HEK293 (cell line): ENCODE results near the gene PSD2.

Experiments used
- CTCF ChIA-PET: fragments of 350-600 bp; formaldehyde crosslinking; extraction: SDS; loops from one replicate; lab custom pipeline; 2021; ENCODE audit warnings: antibody characterized with exemption; lab: Yijun Ruan, JAX
- POLR2A ChIA-PET: fragments of 300-600 bp; formaldehyde crosslinking; extraction: SDS; loops from one replicate; lab custom pipeline; 2020; ENCODE audit warnings: antibody characterized with exemption, inconsistent platforms; lab: Yijun Ruan, JAX
- H3K27ac ChIP-seq: fragments of 200-500 bp; sonication (Bioruptor generic); 2 replicates; pipeline ENCODE4 v1.5.1; 2014; ENCODE audit warnings: low read depth, low read length, control low read depth, inconsistent platforms; ENCODE audit errors: extremely low read depth
- H3K36me3 ChIP-seq, 2 experiments: fragments of 200-500 bp in 1 of 2; sonication (Bioruptor generic) in 1 of 2; 1 replicate in 1 of 2; 2 replicates in 1 of 2; pipeline ENCODE4 v1.5.1; 2014 to 2017; ENCODE audit warnings: inconsistent platforms in 2 of 2, low read length in 2 of 2; ENCODE audit not compliant: control insufficient read depth in 2 of 2, insufficient read depth in 1 of 2
- H3K4me1 ChIP-seq: fragments of 200-500 bp; sonication (Bioruptor generic); 2 replicates; pipeline ENCODE4 v1.5.1; 2014; ENCODE audit warnings: mild to moderate bottlenecking, low read length, inconsistent platforms; ENCODE audit not compliant: control insufficient read depth, insufficient read depth
- H3K4me3 ChIP-seq: 2 replicates; pipeline ENCODE4 v1.5.1; 2011; ENCODE audit warnings: low read depth, mild to moderate bottlenecking, control low read depth, low read length, moderate library complexity
- H3K9me3 ChIP-seq: fragments of 200-500 bp; sonication (Bioruptor generic); 2 replicates; pipeline ENCODE4 v1.5.1; 2014; ENCODE audit warnings: low read depth, low read length, inconsistent platforms; ENCODE audit not compliant: control insufficient read depth, insufficient read depth
- HOXC10 ChIP-seq: sonication (generic); formaldehyde crosslinking; IDR thresholded peaks from 2 replicates; pipeline ENCODE4 v1.8.1; 2023; ENCODE audit warnings: mild to moderate bottlenecking, missing genetic modification reagents
- OVOL3 ChIP-seq: fragments of 450-650 bp; formaldehyde crosslinking; IDR thresholded peaks from 2 replicates; pipeline ENCODE4 v1.5.1; 2016; ENCODE audit warnings: missing biosample characterization, missing genetic modification characterization
- PRDM10 ChIP-seq: fragments of 450-650 bp; formaldehyde crosslinking; IDR thresholded peaks from 2 replicates; pipeline ENCODE4 v1.5.1; 2016; ENCODE audit warnings: missing biosample characterization, missing genetic modification characterization
- ZBTB21 ChIP-seq: fragments of 450-650 bp; formaldehyde crosslinking; IDR thresholded peaks from 2 replicates; pipeline ENCODE4 v1.5.1; 2017; ENCODE audit warnings: missing biosample characterization, missing genetic modification characterization
- ZNF121 ChIP-seq: fragments of 450-650 bp; formaldehyde crosslinking; IDR thresholded peaks from 2 replicates; pipeline ENCODE4 v1.5.1; 2016; ENCODE audit warnings: missing biosample characterization, missing genetic modification characterization
- ZNF184 ChIP-seq: fragments of 450-650 bp; IDR thresholded peaks from 2 replicates; pipeline ENCODE4 v1.5.1; 2018; ENCODE audit warnings: missing biosample characterization, mild to moderate bottlenecking, missing genetic modification characterization
- ZNF280D ChIP-seq: fragments of 450-650 bp; formaldehyde crosslinking; IDR thresholded peaks from 2 replicates; pipeline ENCODE4 v1.5.1; 2016; ENCODE audit warnings: missing biosample characterization, missing genetic modification characterization
- ZNF449 ChIP-seq: fragments of 450-650 bp; formaldehyde crosslinking; IDR thresholded peaks from 2 replicates; pipeline ENCODE4 v1.5.1; 2017; ENCODE audit warnings: missing biosample characterization, mild to moderate bottlenecking, missing genetic modification characterization, moderate library complexity
- ZNF596 ChIP-seq: fragments of 450-650 bp; IDR thresholded peaks from 2 replicates; pipeline ENCODE4 v1.5.0; 2018; ENCODE audit warnings: missing biosample characterization, mild to moderate bottlenecking, missing genetic modification characterization, moderate library complexity
- ZNF624 ChIP-seq: fragments of 450-650 bp; formaldehyde crosslinking; IDR thresholded peaks from 2 replicates; pipeline ENCODE4 v1.5.1; 2017; ENCODE audit warnings: missing biosample characterization, missing genetic modification characterization
- ZNF660 ChIP-seq: fragments of 450-650 bp; IDR thresholded peaks from 2 replicates; pipeline ENCODE4 v1.5.1; 2018; ENCODE audit warnings: missing biosample characterization, mild to moderate bottlenecking, missing genetic modification characterization
- ZNF670 ChIP-seq: fragments of 450-650 bp; formaldehyde crosslinking; IDR thresholded peaks from 2 replicates; pipeline ENCODE4 v1.5.1; 2016; ENCODE audit warnings: missing biosample characterization, missing genetic modification characterization, low read depth
- ZNF677 ChIP-seq: fragments of 450-650 bp; IDR thresholded peaks from 2 replicates; pipeline ENCODE4 v1.5.0; 2018; ENCODE audit warnings: missing biosample characterization, mild to moderate bottlenecking, missing genetic modification characterization, moderate library complexity
- ZNF776 ChIP-seq: fragments of 450-650 bp; formaldehyde crosslinking; IDR thresholded peaks from 2 replicates; pipeline ENCODE4 v1.5.0; 2017; ENCODE audit warnings: missing biosample characterization, missing genetic modification characterization, borderline replicate concordance
- ZNF792 ChIP-seq: fragments of 450-650 bp; formaldehyde crosslinking; IDR thresholded peaks from 2 replicates; pipeline ENCODE4 v1.5.1; 2016; ENCODE audit warnings: missing biosample characterization, missing genetic modification characterization
- ZSCAN4 ChIP-seq: fragments of 450-650 bp; formaldehyde crosslinking; IDR thresholded peaks from 2 replicates; pipeline ENCODE4 v1.5.1; 2017; ENCODE audit warnings: missing biosample characterization, missing genetic modification characterization
- ZSCAN5A ChIP-seq: fragments of 450-650 bp; formaldehyde crosslinking; IDR thresholded peaks from 2 replicates; pipeline ENCODE4 v1.5.1; 2016; ENCODE audit warnings: missing biosample characterization, missing genetic modification characterization
- TF ChIP-seq, protein P1 (sequence below): fragments of 450-650 bp; formaldehyde crosslinking; IDR thresholded peaks from 2 replicates; pipeline ENCODE4 v1.5.1; 2017; ENCODE audit warnings: missing biosample characterization, missing genetic modification characterization
- TF ChIP-seq, protein P2 (sequence below): fragments of 450-650 bp; formaldehyde crosslinking; IDR thresholded peaks from 2 replicates; pipeline ENCODE4 v1.5.1; 2016; ENCODE audit warnings: missing biosample characterization, missing genetic modification characterization, borderline replicate concordance

PSD2 gene

DNA sequence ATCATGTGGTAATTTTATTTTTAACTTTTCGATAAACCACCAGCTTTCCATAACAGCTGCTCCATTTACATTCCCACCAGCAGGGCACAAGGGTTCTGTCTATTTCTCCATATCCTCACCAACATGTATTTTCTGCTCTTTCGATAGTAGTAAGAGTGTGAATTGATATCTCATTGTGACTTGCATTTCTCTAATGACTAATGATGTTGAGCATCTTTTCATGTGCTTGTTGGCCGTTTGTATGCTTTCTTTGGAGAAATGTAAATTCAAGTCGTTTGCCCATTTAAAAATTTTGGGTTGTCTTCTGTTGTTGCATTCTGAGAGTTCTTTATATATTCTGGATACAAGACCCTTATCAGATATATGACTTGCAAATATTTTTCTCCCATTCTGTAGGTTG is 45.9 kb downstream of the PSD2 start:
- CTCF ChIA-PET: interaction anchor here (0.6 to 4.7 kb wide), 2 partner anchors 50 to 54 kb away, joined by 4 to 71 read pairs; no protein-coding TSS in a partner anchor
- no peak overlapping the region for H3K27ac ChIP-seq
- TF ChIP-seq ZNF121 (tag by site-specific recombination) (no peak), ZSCAN4 (tag by site-specific recombination) (no peak), ZNF660 (tag by site-specific recombination) (no peak), ZNF624 (tag by site-specific recombination) (no peak), PRDM10 (tag by site-specific recombination) (no peak), ZNF792 (no peak), ZNF184 (tag by site-specific recombination) (no peak), ZNF677 (no peak), ZNF280D (no peak), HOXC10 (no peak), ZNF670 (tag by site-specific recombination) (no peak)
- TF ChIP-seq, protein P1, sequence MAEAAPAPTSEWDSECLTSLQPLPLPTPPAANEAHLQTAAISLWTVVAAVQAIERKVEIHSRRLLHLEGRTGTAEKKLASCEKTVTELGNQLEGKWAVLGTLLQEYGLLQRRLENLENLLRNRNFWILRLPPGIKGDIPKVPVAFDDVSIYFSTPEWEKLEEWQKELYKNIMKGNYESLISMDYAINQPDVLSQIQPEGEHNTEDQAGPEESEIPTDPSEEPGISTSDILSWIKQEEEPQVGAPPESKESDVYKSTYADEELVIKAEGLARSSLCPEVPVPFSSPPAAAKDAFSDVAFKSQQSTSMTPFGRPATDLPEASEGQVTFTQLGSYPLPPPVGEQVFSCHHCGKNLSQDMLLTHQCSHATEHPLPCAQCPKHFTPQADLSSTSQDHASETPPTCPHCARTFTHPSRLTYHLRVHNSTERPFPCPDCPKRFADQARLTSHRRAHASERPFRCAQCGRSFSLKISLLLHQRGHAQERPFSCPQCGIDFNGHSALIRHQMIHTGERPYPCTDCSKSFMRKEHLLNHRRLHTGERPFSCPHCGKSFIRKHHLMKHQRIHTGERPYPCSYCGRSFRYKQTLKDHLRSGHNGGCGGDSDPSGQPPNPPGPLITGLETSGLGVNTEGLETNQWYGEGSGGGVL (tag by site-specific recombination): no peak
- TF ChIP-seq, all 188 proteins: peak for 0
- H3K9me3 ChIP-seq: no peaks in the 10 kb centered on the region
- POLR2A ChIA-PET: no interaction called here
- H3K4me3 ChIP-seq: no peak overlapping the region
- H3K4me1 ChIP-seq: no peaks in the 10 kb centered on the region
- H3K36me3 ChIP-seq: no peaks in the 10 kb centered on the region

GRCh38 chr5:139842321-139842720 is 46.7 kb downstream of the PSD2 start:
- H3K9me3 ChIP-seq: no peaks in the 10 kb centered on the region
- POLR2A ChIA-PET: no interaction called here
- no peaks in the 10 kb centered on the region for H3K4me1 ChIP-seq
- H3K27ac ChIP-seq: no peak overlapping the region
- CTCF ChIA-PET: interaction anchor here (1.2 to 4.7 kb wide), 3 partner anchors 13 to 126 kb away, joined by 3 to 71 read pairs (median 36); no protein-coding TSS in a partner anchor
- no peak overlapping the region for H3K4me3 ChIP-seq
- no peaks in the 10 kb centered on the region for H3K36me3 ChIP-seq
- TF ChIP-seq ZBTB21 (no peak), ZNF776 (tag by site-specific recombination) (no peak), OVOL3 (tag by site-specific recombination) (no peak), ZSCAN5A (no peak), ZNF596 (tag by site-specific recombination) (no peak), ZNF449 (no peak)
- TF ChIP-seq, protein P2, sequence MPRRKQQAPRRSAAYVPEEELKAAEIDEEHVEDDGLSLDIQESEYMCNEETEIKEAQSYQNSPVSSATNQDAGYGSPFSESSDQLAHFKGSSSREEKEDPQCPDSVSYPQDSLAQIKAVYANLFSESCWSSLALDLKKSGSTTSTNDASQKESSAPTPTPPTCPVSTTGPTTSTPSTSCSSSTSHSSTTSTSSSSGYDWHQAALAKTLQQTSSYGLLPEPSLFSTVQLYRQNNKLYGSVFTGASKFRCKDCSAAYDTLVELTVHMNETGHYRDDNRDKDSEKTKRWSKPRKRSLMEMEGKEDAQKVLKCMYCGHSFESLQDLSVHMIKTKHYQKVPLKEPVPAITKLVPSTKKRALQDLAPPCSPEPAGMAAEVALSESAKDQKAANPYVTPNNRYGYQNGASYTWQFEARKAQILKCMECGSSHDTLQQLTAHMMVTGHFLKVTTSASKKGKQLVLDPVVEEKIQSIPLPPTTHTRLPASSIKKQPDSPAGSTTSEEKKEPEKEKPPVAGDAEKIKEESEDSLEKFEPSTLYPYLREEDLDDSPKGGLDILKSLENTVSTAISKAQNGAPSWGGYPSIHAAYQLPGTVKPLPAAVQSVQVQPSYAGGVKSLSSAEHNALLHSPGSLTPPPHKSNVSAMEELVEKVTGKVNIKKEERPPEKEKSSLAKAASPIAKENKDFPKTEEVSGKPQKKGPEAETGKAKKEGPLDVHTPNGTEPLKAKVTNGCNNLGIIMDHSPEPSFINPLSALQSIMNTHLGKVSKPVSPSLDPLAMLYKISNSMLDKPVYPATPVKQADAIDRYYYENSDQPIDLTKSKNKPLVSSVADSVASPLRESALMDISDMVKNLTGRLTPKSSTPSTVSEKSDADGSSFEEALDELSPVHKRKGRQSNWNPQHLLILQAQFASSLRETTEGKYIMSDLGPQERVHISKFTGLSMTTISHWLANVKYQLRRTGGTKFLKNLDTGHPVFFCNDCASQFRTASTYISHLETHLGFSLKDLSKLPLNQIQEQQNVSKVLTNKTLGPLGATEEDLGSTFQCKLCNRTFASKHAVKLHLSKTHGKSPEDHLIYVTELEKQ: no peak
